ENCODE measurements around the gene AMBP.

Gene AMBP

DNA sequence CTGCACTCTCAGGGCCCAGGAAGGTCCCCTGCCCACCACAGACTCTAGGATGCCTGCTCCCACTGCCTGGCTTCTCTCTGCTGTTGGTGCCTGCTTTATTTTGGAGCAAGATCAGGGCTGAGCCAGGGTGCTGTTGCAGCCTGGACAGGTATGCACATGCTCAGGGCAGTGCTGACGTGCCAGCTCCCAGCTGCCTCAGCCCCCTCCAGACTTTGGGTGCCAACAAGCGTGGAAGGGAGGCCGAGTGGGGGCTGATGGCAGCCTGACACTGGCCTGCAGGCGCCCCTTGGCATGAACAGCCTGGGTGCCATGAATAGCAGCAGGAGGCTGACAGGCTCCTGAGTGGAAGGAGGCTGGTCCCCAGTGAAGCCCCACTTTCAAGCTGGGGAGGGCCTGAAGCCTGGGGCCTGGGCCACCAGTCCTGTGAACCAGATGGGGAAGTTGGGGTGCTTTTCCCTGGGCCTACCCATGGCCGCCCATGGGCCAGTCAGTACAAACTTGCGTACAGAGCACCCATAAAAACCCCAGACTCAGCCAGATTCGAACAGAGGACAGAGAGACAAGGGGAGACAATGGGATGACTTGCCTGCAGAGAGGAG is 6.8 kb downstream of the AMBP start:
- DNase-seq = no peak

DNA sequence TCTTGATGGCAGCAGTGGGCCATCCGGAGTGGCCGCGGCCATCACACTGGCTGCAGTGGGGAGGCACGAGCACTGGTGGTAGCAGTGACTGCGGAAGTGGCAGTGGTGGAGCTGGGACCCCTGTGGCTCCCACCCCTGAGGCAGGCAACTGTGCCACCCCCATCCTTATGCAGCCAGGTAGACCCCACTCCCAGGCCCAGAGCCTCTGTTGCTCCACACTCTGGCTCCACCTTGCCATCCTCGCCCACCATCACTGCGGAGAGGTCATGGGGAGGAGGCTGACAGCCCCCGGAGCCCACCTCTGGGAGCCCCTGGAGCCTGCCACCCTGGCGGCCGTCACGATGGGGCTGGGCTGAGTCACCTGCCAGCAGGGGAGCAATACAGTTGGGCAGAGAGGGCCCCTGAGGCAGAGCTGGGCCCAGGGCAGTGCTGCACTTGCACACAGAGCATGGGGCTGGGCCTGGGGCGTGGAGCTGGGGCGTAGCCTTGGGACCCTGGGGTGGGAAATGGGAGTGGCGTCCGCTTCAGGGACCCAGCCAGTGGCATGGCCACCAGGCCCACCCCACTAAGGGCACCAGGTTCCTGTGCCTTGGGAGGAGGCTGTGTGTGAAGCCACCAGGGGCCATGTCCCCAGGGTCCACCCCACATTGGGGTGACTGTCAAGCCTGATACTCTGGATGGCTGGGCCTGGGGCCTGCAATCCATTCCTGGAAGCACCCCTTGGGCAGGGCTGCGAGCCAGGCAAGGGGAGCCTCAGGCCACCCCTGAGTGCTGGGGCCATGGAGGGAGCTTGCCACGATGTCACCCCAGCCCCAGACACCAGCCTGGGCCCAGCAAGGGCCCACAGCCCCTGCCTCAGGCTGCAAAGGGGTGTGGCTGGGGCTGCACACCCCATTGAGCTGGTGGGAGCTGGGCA is 7.7 kb downstream of the AMBP start:
- no peak for DNase-seq

DNA sequence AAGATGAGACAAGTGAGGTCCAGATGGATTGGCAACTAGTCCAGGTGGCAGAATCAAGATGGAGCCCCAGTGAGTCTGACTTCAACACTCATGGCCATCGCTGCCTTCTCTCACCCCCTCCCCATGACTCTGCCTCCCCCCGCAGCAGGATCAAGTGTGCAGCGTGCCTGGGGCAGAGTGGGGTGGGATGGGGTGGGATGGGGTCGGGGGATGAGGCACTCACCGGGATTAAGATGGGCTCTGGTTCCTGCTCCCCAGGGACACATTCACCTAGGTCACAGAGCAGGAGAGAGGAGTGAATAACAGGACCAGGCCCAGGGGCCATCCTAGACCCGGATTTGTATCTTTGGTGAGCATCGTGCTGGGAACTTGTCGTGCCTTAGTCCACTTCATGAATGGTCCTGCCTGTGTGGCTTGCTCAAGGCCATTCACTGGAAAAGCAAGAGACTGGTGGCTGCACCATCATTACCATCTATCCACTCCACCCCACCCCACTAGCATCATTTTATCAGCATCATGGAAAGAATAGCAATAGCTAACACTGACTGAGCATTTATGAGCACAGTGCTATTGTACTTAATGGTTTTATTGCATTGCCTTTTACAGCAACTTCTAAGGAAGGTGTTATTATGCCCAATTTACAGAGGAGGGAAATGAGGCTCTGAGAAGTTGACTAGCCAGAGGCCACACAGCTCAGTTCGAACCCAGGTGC is 8.5 kb downstream of the AMBP start:
- DNase-seq = no peak

DNA sequence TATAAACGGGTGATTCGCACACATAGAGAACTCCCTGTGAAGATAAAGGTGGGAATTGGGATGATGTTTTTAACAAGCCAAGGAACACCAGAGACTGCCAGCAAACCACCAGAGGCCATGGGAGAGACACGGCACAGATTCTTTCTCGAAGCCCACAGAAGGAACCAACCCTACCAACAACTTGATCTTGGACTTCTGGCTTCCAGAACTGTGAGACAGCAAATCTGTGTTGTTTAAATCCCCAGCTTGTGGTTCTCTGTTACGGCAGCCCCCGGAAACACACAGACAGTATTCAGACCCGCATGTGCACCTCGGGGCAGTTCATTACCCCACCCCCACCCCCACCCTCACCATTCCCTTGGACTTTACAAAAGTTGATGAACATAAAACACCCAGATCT is 12.8 kb downstream of the AMBP start:
- DNase-seq = no peak

DNA sequence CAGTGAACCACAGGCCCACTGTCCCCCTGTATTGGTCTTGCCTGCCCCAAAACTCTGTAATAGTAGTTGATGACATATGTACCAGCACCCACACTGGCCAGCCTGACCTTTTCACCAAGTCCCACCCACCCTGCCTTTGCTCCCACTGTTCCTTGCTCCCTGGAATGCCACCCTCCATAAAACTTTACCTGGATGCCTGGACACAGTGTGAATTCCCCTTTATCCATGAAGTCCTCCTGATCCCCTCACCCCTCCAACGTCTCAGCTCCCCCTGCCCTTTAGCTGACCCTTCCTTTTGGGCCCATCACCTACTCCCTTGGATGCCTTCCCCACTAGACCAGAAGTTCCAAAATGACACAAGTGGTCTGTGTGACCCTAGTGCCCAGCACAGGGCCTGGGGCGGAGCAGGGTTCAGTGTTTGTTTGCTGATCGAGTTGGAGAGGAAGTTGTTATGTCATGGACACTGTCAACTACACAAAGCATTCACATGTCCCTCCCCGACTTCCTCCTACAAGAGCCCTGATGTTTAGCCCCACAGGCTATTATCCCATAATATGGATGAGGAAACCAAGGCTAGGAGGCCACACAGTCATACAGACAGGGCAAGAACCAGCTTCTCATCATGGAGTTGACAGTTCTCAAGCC is 16.1 kb downstream of the AMBP start:
- no peak for DNase-seq

DNA sequence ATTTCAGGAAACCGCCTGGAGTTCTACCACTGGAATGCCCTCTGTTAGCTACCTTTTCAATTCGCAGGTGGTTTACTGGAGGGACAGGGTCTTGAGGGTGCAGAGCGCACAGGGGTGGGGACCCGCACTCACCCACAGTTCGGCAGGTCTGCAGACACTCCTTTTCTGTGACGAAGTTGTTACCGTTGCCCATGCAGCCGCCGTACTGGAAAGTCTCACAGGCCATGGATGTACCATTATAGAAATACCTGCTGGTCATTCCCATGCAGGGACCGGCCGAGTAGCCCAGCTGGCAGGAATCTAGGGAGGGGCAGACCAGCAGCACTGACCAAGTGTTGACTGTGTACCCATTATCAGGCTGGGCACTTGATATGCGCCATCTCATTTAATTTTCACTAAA is 16.8 kb downstream of the AMBP start:
- DNase-seq = no peak

DNA sequence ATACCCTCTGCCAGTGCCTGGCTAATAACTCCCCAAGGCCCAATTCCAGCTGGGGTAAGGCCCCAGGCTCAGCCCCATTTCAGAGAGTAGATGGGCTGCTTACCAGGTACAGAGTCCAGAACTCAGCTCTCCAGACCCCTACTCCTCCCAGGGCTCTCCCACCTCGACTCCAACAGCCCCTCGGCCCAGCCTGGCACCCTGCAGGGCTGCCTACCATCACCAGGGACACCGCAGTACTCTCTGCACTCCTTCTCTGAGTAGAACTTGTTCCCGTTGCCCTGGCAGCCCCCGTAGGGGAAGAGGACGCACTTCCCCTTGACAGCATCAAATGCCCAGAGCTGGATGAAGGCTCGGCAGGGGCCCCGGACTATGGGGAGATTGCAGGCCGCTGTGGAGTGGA is 17.4 kb downstream of the AMBP start:
- DNase-seq = no peak

DNA sequence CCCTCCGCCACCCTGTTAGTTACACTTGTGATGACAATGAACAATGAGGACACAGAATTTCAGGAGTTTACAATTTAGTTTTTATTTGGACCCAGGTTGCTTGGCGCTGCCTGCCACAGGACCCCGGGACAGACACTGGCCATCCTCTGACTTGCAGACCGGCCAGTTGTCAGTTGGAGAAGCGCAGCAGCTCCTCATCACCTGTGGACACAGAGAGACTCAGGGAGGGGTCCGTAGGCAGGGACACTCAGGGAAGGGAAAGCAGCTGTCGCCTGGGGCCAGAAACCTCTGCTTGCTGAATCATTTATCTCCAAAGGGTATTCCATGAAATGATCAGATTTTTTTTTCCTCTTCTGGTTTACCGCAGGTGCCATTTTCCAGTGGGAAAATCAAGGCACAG is 18.0 kb downstream of the AMBP start:
- no peak for DNase-seq

DNA sequence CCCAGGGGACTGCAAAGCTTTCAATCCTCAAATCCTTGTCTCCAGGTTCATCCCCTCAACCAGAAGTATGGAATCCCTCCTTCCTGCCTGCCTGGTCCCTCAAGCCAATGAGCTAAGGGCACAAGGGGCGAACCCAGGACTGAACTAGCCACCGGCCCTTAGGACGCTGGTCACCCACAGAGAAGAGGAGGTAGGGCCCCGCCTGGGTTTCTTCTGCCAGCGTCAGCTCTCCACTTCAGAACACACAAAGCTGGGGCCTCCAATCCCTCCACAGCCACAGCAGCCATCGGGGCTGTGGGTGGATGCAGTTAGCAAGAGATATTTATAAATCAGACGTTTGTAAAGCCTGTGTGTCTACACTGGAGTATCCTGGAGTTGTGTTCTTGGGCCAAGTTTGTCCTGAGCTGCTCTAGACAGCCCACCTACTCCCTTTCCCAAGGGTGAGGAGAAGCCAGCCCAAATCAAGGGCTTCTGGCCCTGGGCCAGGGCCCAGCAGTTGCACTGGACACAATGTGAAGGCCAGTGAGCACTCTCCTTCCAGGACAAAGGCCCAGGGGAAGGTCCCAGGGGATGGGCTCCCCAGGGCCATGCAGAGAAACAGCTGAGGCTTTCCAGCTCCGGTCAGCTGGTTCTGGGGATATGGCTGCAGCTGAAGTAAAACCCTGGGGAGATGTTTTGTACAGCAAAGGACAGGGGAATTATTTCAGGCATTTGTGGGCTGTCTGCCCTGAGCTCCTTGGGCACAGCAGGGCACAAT is 18.9 kb downstream of the AMBP start:
- no peak for DNase-seq

DNA sequence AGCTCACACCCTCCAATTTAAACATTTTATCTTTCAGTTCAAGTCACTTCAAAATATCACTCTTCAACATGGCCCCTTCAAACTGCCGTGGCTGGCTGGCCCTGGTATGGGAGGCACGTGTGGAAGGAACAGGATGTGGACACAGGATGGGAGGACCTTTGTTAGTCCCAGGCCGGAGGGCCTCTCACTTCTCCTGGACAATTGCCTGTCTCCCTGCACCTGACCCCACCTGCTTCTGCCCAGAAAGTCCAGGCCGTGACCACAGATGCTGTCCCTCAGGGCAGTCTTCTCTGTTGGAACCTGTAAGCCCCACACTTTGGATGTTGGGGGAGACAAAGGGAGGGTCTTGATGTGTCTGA is 19.4 kb downstream of the AMBP start:
- no peak for DNase-seq

DNA sequence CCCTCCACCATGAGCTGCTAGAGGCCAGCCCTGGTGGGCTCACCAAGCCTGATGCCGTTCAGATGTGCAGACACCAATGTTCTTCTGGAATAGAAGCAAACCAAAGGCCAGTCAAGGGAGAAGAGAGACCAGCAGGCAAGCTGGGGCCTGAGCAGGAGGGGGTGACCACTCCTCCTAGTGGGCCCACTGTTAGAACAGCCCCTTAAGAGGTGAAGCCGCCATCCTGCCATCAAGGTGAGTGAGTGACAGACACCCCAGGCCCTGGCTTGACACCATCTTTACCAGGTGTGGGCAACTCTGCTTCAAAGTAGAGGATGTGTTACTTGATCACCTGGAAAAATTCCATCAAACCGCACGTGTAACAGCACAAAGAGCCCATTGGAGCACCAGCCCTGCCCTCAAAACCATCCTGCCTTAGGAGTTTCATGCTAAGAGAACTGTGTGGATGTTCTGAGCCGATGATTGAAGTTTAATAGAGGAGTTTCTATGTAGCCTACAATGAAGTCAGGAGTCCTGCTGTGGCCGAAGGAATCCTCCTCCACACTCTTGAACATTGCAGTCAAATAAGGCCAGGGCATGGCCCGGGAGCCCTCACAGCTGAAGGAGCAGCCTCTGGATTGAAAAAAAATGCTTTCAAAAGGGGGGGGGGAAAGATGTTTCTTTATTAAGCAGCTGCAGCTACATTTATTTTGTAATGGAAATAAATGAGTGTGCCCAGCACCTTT is 20.8 kb downstream of the AMBP start:
- DNase-seq = no peak

DNA sequence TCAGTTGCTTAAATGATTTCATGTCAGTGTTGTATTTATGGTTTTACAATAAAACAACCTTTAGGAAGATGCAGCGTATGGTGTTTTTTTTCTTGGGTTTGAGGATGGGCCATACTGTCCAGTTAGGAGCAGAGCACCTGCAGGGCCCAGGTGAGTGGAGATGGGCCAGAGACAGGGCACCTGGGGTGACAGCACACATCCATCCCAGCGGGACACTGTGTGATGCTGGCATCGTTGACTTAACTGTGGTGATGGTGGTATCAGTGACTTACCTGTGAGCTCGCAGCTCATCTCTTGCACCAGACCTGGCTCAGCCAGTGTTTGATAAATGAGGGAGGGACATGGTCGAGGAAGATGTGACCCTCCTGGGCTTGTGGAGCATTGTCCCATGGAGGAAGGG is 21.6 kb downstream of the AMBP start:
- DNase-seq = no peak

DNA sequence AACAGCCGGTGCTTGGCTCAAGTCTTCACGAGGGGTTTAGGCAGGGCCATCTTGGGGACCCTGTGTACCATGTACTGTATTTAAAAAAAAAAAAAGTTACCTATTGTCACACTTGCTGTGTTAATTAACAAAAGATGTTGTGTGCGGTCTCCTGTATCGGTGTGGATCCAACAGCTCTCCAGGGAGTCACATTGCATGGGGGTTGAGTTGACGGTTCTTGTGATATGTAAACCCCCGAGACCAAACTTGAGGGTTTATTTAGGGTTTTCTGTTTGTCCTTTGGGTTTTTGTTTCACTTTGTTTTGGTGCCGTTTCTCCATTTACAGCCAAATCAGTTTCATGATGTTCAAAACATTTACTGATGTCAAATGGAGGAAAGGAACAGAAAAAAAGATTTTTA is 22.2 kb downstream of the AMBP start:
- DNase-seq = no peak

DNA sequence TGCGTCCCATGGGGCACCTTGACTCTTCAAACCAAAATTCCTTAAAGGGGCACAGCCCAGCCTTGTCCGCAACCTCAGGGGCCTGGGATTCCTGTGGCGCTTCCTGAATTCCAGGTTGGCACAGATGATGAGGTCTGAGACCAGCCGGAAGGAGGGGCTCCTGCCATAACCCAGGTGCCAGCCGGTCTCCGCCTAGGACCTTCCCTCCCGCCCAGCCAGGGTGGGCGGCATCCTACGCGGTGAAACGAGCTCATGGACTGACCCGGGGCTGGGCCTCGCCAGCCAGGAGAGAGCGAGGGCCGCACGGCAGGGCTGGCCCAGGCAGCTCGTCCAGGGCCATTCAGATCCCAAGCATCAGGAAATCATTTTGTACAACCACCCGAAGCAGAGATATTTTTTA is 23.0 kb downstream of the AMBP start:
- DNase-seq = no peak

DNA sequence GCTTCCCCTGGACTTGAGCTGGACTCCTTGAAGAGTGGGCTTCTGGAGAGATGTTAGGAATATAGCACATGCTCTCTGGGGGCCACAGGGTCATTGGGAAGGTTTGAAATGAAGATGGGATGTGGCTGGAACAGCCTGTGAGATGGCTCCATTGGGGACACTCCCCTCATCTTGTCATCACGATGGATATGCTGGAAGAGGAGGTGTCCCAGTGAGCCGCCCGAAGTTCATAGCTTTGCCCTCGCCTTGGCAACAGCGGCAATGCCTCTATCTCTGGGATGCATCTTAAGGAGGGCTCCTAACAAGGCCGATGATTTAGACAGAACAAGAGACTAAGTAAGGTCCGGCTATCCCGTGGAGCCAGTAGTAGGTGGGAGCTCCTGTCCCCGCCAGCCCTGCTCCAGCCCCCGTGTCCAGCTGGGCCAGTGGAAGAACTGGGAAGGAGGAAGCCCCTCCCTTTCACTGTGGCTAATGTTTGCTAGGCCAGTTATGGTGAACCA is 23.9 kb downstream of the AMBP start:
- DNase-seq = no peak

DNA sequence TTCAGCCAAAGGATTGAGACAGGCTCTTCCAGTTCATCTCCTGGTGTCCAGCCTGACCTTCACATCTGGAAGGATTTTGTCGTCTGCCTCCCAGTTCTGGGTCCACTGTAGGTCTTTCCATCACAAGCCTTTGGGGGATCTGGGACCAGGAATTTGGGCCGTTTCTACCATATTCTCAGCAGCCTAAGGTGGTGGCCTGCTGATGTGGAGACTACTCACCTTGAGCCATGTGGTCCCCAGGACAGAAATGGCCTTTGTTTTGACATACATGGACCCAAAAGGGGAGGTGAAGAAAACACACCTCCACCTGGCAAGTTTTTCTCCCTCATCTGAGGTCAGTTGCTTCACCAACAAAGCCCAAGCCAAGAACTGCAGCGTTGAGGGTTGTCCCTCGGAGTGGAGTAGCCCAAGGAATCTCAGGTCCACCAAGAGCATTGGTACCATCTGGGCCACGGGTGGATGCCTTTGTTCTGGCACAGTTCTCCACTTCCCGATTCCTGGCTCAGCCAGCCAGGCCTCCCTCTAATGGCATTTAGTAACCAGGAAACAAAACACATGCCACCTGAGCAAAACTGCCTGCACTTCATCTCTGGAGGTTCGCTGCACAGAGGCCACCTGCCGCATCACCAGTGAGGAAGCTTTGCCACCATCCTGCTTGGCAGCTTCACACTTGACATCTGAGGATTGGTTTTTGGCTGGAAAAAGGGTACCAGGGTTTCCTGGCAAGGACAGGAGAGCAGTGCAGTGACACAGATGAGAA is 24.7 kb downstream of the AMBP start:
- no peak for DNase-seq

DNA sequence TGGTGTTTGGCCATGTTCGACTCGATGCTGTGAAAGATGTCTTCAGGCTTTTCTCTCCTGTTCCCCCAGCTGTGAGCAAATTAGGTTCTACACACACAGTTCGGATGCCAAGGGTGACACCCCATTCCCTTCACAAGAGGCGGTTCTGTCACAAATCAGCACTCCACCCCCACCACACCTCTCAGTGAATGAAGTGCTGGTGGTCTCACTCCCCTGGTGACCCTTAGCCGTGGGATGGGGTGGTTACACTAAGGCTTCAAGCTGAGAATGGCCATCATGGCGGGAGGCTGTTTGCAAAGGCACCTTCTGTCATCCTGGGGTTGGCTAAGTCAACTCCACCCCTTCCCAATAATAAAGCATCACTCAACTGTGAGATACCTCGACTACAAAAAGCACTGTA is 26.4 kb downstream of the AMBP start:
- no peak for DNase-seq

DNA sequence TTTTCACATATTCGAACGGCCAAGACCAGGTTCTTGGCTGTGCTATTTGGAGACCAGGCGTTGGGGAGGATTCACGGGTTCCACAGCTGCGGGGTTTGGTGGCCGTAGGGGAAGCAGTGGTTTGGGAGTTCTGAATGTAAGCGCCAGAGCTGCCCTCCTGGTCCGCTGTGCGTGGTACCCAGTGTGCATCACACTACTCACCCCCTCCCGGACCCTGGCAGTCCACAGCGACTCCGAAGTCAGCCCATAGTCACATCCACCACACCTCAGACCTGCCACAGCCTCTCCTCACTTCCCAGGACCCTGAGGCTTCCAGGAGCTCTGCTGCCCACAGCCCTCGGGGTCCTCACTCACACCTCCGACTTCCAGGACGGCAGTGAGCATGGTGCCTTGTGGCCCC is 26.8 kb downstream of the AMBP start:
- no peak for DNase-seq

DNA sequence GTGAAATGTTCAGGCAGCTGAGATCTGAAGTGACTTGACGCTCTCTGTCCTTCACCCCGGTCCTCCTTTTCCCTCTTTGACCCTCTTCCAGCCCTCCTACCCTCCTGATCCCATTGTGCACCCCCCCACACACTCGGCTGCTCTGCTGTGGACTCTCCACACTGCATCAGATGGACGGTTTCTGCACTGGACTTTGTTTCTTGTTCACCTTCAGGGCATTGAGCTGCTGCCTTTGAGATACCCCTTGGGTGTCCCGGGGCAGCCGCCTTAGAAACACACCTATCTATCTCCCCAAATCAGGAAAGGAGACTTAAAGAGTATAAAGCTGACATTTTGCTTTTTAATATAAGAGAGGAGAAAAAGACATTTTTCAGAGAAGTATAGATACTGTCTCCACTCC is 27.5 kb downstream of the AMBP start:
- DNase-seq = no peak

DNA sequence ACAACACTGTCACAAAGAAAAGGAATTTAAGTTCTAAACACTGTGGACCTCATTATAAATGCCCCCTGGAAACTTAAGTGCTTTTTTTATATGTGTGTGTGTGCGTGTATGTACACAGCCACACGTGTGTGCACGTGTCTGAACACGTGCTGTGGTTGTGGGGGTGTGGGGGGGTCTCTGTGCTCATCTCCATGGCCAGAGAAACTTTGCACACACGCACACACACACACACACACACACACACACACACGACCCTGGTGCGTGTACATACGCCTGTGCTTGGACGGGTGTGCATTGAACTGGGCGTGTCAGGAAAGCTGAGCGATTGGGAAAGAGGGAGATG is 27.9 kb downstream of the AMBP start:
- no peak for DNase-seq
